Measurements from ENCODE around the gene ARHGEF26.

GRCh38 chr3:154250291-154250690, 129.1 kb downstream of the ARHGEF26 start:
- TF ChIP-seq TAF1 (IDR thresholded peaks at IDR 0.05; ENCODE audit: low read depth, low read length) (no peak), POLR2A (IDR thresholded peaks at IDR 0.05; ENCODE audit: low read depth, low read length) (no peak)
